ENCODE data around the gene ELANE. TPM values are rescaled to one million over a fixed set of nuclear protein-coding genes. Genes with fewer than 3 reads are reported as not detected.
A peak's percentile ranks its signal among the peaks of the same experiment; 100 is the strongest.

The ELANE gene
- total RNA-seq (2022) (not detected in 2 replicates), Bru-seq, nascent RNA (not detected), BruChase-seq, experiment 1, labeled RNA remaining after a 2-hour chase (not detected), BruChase-seq, experiment 2, labeled RNA remaining after a 6-hour chase (not detected)
- long read RNA-seq: 0 reads

DNA sequence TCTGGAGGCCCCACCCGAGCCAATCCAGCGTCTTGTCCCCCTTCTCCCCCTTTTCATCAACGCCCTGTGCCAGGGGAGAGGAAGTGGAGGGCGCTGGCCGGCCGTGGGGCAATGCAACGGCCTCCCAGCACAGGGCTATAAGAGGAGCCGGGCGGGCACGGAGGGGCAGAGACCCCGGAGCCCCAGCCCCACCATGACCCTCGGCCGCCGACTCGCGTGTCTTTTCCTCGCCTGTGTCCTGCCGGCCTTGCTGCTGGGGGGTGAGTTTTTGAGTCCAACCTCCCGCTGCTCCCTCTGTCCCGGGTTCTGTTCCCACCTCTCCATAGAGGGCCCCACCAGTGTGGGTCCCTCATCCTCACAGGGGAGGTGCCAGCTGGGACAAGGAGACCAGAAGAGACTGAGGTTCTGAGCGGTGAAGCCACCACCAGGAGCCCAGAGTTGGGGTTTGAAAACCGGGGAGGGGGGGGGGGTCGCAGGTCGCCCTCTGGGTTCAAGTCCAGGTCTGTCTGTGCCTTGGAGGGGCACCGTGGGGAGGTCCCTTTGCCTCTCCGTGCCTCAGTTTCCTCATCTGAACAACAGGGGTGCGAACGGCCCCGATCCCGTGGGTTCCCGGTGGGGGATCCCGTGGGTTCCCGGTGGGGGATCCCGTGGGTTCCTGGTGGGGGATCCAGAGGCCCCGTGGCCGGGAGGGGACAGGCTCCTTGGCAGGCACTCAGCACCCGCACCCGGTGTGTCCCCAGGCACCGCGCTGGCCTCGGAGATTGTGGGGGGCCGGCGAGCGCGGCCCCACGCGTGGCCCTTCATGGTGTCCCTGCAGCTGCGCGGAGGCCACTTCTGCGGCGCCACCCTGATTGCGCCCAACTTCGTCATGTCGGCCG lies at the start of gene ELANE:
Gene ELANE (plus strand): TSS at position 168 of the 878 bp plus-strand sequence. CDS start 26 bp downstream, at position 194.
- Mint-ChIP-seq H3K9me3 (ENCODE audit: unreplicated experiment) (no peaks in the 10 kb centered on the region), H3K27ac (ENCODE audit: unreplicated experiment) (no peak within 1 kb of the TSS), H3K4me3 (ENCODE audit: unreplicated experiment) (no peak within 1 kb of the TSS), H3K27me3 (ENCODE audit: insufficient read depth, unreplicated experiment) (no peaks in the 10 kb centered on the region), H3K4me1 (ENCODE audit: low read depth, unreplicated experiment) (no peaks in the 10 kb centered on the region), H3K36me3 (ENCODE audit: insufficient read depth, unreplicated experiment) (no peaks in the 10 kb centered on the region)
- TF ChIP-seq, protein P1, sequence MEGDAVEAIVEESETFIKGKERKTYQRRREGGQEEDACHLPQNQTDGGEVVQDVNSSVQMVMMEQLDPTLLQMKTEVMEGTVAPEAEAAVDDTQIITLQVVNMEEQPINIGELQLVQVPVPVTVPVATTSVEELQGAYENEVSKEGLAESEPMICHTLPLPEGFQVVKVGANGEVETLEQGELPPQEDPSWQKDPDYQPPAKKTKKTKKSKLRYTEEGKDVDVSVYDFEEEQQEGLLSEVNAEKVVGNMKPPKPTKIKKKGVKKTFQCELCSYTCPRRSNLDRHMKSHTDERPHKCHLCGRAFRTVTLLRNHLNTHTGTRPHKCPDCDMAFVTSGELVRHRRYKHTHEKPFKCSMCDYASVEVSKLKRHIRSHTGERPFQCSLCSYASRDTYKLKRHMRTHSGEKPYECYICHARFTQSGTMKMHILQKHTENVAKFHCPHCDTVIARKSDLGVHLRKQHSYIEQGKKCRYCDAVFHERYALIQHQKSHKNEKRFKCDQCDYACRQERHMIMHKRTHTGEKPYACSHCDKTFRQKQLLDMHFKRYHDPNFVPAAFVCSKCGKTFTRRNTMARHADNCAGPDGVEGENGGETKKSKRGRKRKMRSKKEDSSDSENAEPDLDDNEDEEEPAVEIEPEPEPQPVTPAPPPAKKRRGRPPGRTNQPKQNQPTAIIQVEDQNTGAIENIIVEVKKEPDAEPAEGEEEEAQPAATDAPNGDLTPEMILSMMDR (IDR thresholded peaks at IDR 0.05; ENCODE audit: insufficient read depth in 1 of 2, low read depth in 1 of 2, low read length in 1 of 2, severe bottlenecking in 1 of 2, unreplicated experiment in 1 of 2): no peak
- intact Hi-C loops (cut with micrococcal nuclease; ENCODE audit: unreplicated experiment): no loop called here
- ChIA-PET POLR2A (no interaction called here), CTCF (no interaction called here)
- Histone ChIP-seq H3K9me3 (no peaks in the 10 kb centered on the region), H3K36me3 (ENCODE audit: control insufficient read depth, insufficient read depth, low read length) (no peaks in the 10 kb centered on the region), H3K4me1 (no peaks in the 10 kb centered on the region), H3K4me3 (ENCODE audit: low read depth, low read length) (no peak within 1 kb of the TSS), H3K27me3 (replicated peaks; ENCODE audit: control insufficient read depth, insufficient read depth, low read length) (no peaks in the 10 kb centered on the region)
- BruUV-seq (replicated peaks): no TSS peak
- DNase-seq: no peak

DNA sequence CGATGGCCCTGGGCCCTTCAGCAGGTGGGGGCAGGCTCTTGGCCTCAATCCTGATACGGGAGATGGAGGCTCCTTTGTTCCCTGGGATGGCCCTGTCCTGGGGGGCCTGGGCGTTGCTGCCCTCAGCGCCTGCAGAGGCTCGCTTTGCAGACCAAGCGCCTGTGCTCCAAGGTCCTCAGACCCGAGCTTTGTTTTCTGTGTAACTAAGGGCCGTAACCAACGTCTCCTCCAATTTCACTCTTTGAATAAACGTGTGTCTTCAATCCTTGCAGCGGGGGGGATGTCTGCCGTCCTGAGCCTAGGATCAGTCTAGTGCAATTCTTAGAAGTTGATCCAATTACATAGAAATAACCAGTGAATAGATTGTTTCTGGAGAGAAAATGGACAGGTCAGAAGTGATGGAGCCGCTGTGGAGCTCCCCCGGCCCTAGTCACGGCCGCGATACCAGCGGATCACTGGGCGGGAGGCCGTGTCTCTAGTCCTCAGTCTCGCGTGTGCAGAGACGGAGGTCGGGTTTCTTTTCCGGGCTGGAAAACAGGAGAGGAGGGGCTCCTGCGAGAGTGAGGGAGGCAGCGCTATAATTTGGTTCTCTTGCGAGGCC lies 49.5 kb upstream of the ELANE start:
- Mint-ChIP-seq H3K4me1 (ENCODE audit: low read depth, unreplicated experiment) (peaks cover 17% of the 10 kb centered on the region), H3K27me3 (ENCODE audit: insufficient read depth, unreplicated experiment) (no peaks in the 10 kb centered on the region), H3K27ac (ENCODE audit: unreplicated experiment) (peak overlapping the region; percentile 61), H3K4me3 (ENCODE audit: unreplicated experiment) (peak overlapping the region; percentile 37), H3K36me3 (ENCODE audit: insufficient read depth, unreplicated experiment) (peaks cover 97% of the 10 kb centered on the region), H3K9me3 (ENCODE audit: unreplicated experiment) (no peaks in the 10 kb centered on the region)
- no peaks in the 10 kb centered on the region for H3K9me3 ChIP-seq
- no peak for DNase-seq
- H3K4me1 ChIP-seq: peaks cover 32% of the 10 kb centered on the region
- H3K4me3 ChIP-seq (ENCODE audit: low read depth, low read length): no peak overlapping the region
- ChIA-PET POLR2A (no interaction called here), CTCF (no interaction called here)
- BruUV-seq (replicated peaks): no TSS peak
- peaks cover 19% of the 10 kb centered on the region for H3K36me3 ChIP-seq (ENCODE audit: control insufficient read depth, insufficient read depth, low read length)
- no peaks in the 10 kb centered on the region for H3K27me3 ChIP-seq (replicated peaks; ENCODE audit: control insufficient read depth, insufficient read depth, low read length)
- intact Hi-C loops (cut with micrococcal nuclease; ENCODE audit: unreplicated experiment): no loop called here
- TF ChIP-seq, protein P1 (IDR thresholded peaks at IDR 0.05; ENCODE audit: insufficient read depth in 1 of 2, low read depth in 1 of 2, low read length in 1 of 2, severe bottlenecking in 1 of 2, unreplicated experiment in 1 of 2): no peak

DNA sequence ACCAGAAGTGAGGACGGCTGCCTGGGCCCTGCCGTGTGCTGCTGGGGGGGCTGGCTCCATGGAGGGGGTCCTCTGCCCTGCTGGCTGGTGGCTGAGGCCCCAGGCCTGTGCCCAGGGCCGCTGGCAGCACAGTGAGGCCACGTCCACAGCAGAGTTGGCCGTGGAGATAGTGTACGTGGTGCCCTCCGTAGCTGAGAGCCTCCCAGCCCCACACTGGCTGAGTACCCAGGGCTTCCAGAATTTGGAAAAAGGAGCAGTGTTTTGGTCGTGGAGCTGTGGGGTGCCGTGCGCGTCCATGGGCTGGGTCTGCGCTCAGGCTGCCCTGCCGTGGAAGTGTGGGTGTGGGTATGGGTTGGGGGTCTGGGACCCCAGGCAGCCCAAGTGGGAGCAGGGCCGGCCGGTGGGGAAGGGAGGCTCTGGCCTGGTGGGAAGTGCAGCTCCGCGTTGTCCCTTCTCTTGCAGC lies 49.0 kb upstream of the ELANE start:
- intact Hi-C loops (cut with micrococcal nuclease; ENCODE audit: unreplicated experiment): no loop called here
- Histone ChIP-seq H3K4me1 (peaks cover 32% of the 10 kb centered on the region), H3K9me3 (no peaks in the 10 kb centered on the region), H3K27me3 (replicated peaks; ENCODE audit: control insufficient read depth, insufficient read depth, low read length) (no peaks in the 10 kb centered on the region), H3K4me3 (ENCODE audit: low read depth, low read length) (no peak overlapping the region), H3K36me3 (ENCODE audit: control insufficient read depth, insufficient read depth, low read length) (peaks cover 19% of the 10 kb centered on the region)
- TF ChIP-seq, protein P1 (IDR thresholded peaks at IDR 0.05; ENCODE audit: insufficient read depth in 1 of 2, low read depth in 1 of 2, low read length in 1 of 2, severe bottlenecking in 1 of 2, unreplicated experiment in 1 of 2): no peak
- H3K4me1 Mint-ChIP-seq (ENCODE audit: low read depth, unreplicated experiment): peaks cover 17% of the 10 kb centered on the region
- no peaks in the 10 kb centered on the region for H3K27me3 Mint-ChIP-seq (ENCODE audit: insufficient read depth, unreplicated experiment)
- no peaks in the 10 kb centered on the region for H3K9me3 Mint-ChIP-seq (ENCODE audit: unreplicated experiment)
- no TSS peak for BruUV-seq (replicated peaks)
- POLR2A ChIA-PET: no interaction called here
- H3K36me3 Mint-ChIP-seq (ENCODE audit: insufficient read depth, unreplicated experiment): peaks cover 97% of the 10 kb centered on the region
- DNase-seq: no peak
- peak overlapping the region; percentile 37 for H3K4me3 Mint-ChIP-seq (ENCODE audit: unreplicated experiment)
- CTCF ChIA-PET: no interaction called here
- peak overlapping the region; percentile 61 for H3K27ac Mint-ChIP-seq (ENCODE audit: unreplicated experiment)

Measured in Caco-2 (cell line).